H9 (cell line): ENCODE measurements around the gene REEP1. TPM values are rescaled to one million over a fixed set of nuclear protein-coding genes. Genes with fewer than 3 reads are reported as not detected.

ENCODE experiments used
- DNase-seq: peaks from one replicate; pipeline ENCODE4 v3.0.0-alpha.2; 2017
- H2AFZ ChIP-seq: one replicate; pipeline ENCODE4 v1.6.1; 2013; ENCODE audit warnings: mild to moderate bottlenecking, low read length, control low read depth, moderate library complexity
- H2AK5ac ChIP-seq: 2 replicates; pipeline ENCODE4 v1.6.1; 2013; ENCODE audit warnings: low read length, control low read depth, mixed read lengths; ENCODE audit not compliant: insufficient read length
- H2BK120ac ChIP-seq: one replicate; pipeline ENCODE4 v1.6.1; 2013; ENCODE audit warnings: low read depth, mild to moderate bottlenecking, low read length, control low read depth, inconsistent platforms; ENCODE audit not compliant: poor library complexity, severe bottlenecking
- H2BK12ac ChIP-seq: 2 replicates; pipeline ENCODE4 v1.6.1; 2013; ENCODE audit warnings: low read length, control low read depth, mixed read lengths, low read depth; ENCODE audit not compliant: insufficient read length
- H2BK15ac ChIP-seq: 2 replicates; pipeline ENCODE4 v1.6.1; 2013; ENCODE audit warnings: low read depth, low read length, control low read depth
- H2BK20ac ChIP-seq: one replicate; pipeline ENCODE4 v1.6.1; 2013; ENCODE audit warnings: low read depth, mild to moderate bottlenecking, low read length, control low read depth, inconsistent platforms; ENCODE audit not compliant: poor library complexity, severe bottlenecking
- H2BK5ac ChIP-seq: 2 replicates; pipeline ENCODE4 v1.6.1; 2013; ENCODE audit warnings: low read length, control low read depth, mixed read lengths; ENCODE audit not compliant: insufficient read length
- H3K14ac ChIP-seq: 2 replicates; pipeline ENCODE4 v1.6.1; 2013; ENCODE audit warnings: low read length, control low read depth; ENCODE audit not compliant: insufficient read depth
- H3K18ac ChIP-seq: 2 replicates; pipeline ENCODE4 v1.6.1; 2013; ENCODE audit warnings: low read depth, mild to moderate bottlenecking, mixed read lengths, low read length, control low read depth; ENCODE audit not compliant: insufficient read length
- H3K23ac ChIP-seq: 2 replicates; pipeline ENCODE4 v1.6.1; 2013; ENCODE audit warnings: low read length, control low read depth, mixed read lengths, low read depth; ENCODE audit not compliant: insufficient read length
- H3K23me2 ChIP-seq: 2 replicates; pipeline ENCODE4 v1.6.1; 2013; ENCODE audit warnings: low read depth, mild to moderate bottlenecking, mixed read lengths, low read length, control low read depth; ENCODE audit not compliant: insufficient read length, poor library complexity, severe bottlenecking
- H3K27ac ChIP-seq: 2 replicates; pipeline ENCODE4 v1.5.1; 2013; ENCODE audit warnings: low read length, control low read depth, mixed read lengths, low read depth; ENCODE audit not compliant: insufficient read length
- H3K27me3 ChIP-seq: 2 replicates; pipeline ENCODE4 v1.6.1; 2013; ENCODE audit warnings: low read length, control low read depth, inconsistent platforms; ENCODE audit not compliant: insufficient read depth
- H3K4ac ChIP-seq: 2 replicates; pipeline ENCODE4 v1.6.1; 2013; ENCODE audit warnings: low read depth, mild to moderate bottlenecking, control low read depth, inconsistent platforms, low read length, moderate library complexity
- H3K4me1 ChIP-seq: 2 replicates; pipeline ENCODE4 v1.6.1; 2013; ENCODE audit warnings: low read length, control low read depth, inconsistent platforms; ENCODE audit not compliant: insufficient read depth
- H3K4me2 ChIP-seq: 2 replicates; pipeline ENCODE4 v1.6.1; 2013; ENCODE audit warnings: low read length, control low read depth, mixed read lengths; ENCODE audit not compliant: insufficient read length, insufficient read depth
- H3K56ac ChIP-seq: 2 replicates; pipeline ENCODE4 v1.6.1; 2013; ENCODE audit warnings: low read depth, mild to moderate bottlenecking, mixed read lengths, low read length, control low read depth; ENCODE audit not compliant: insufficient read length
- H3K79me1 ChIP-seq: 2 replicates; pipeline ENCODE4 v1.6.1; 2013; ENCODE audit warnings: low read depth, mild to moderate bottlenecking, moderate library complexity, low read length, control low read depth, inconsistent platforms; ENCODE audit not compliant: insufficient read depth, poor library complexity, severe bottlenecking
- H3K79me2 ChIP-seq: 2 replicates; pipeline ENCODE4 v1.6.1; 2013; ENCODE audit warnings: low read length, control low read depth, inconsistent platforms; ENCODE audit not compliant: insufficient read depth
- H3K9ac ChIP-seq: 2 replicates; pipeline ENCODE4 v1.6.1; 2013; ENCODE audit warnings: low read length, control low read depth, mixed read lengths; ENCODE audit not compliant: insufficient read length; ENCODE audit errors: extremely low read depth
- H3K9me3 ChIP-seq: one replicate; pipeline ENCODE4 v1.6.1; 2013; ENCODE audit warnings: low read depth, low read length, inconsistent platforms; ENCODE audit not compliant: control insufficient read depth
- H3T11ph ChIP-seq: one replicate; pipeline ENCODE4 v1.6.1; 2013; ENCODE audit warnings: mild to moderate bottlenecking, low read length, control low read depth, inconsistent platforms
- H4K20me1 ChIP-seq: one replicate; pipeline ENCODE4 v1.6.1; 2013; ENCODE audit not compliant: control insufficient read depth, insufficient read length, insufficient read depth
- H4K5ac ChIP-seq: 2 replicates; pipeline ENCODE4 v1.6.1; 2013; ENCODE audit warnings: low read depth, mild to moderate bottlenecking, mixed read lengths, low read length, control low read depth; ENCODE audit not compliant: insufficient read length
- H4K8ac ChIP-seq: replicated peaks from 2 replicates; pipeline ENCODE4 v1.6.1; 2013; ENCODE audit warnings: low read length, control low read depth, mixed read lengths, low read depth; ENCODE audit not compliant: insufficient read length
- H4K91ac ChIP-seq: 2 replicates; pipeline ENCODE4 v1.6.1; 2013; ENCODE audit warnings: low read depth, mild to moderate bottlenecking, moderate library complexity, mixed read lengths, low read length, control low read depth; ENCODE audit not compliant: insufficient read length
- H3K27ac Mint-ChIP-seq, 3 experiments: 2 replicates in 2 of 3; 3 replicates in 1 of 3; pipeline ENCODE4 v1.8.0; 2020 to 2021; ENCODE audit warnings: mixed read lengths in 3 of 3, mild to moderate bottlenecking in 1 of 3, moderate library complexity in 1 of 3
- H3K27me3 Mint-ChIP-seq: 2 replicates; pipeline ENCODE4 v1.8.0; 2021; ENCODE audit warnings: low read depth, mild to moderate bottlenecking, moderate library complexity, mixed read lengths
- H3K36me3 Mint-ChIP-seq, 3 experiments: 2 replicates in 2 of 3; 3 replicates in 1 of 3; pipeline ENCODE4 v1.8.0; 2020 to 2021; ENCODE audit warnings: low read depth in 3 of 3, mixed read lengths in 3 of 3; ENCODE audit not compliant: insufficient read depth in 1 of 3
- H3K4me1 Mint-ChIP-seq, 2 experiments: 2 replicates each; pipeline ENCODE4 v1.8.0; 2020; ENCODE audit warnings: mixed read lengths in 2 of 2
- H3K4me3 Mint-ChIP-seq, 2 experiments: 2 replicates in 1 of 2; 3 replicates in 1 of 2; pipeline ENCODE4 v1.8.0; 2020 to 2021; ENCODE audit warnings: mild to moderate bottlenecking in 2 of 2, mixed read lengths in 2 of 2, moderate library complexity in 1 of 2
- H3K9me3 Mint-ChIP-seq, 2 experiments: 2 replicates in 1 of 2; 3 replicates in 1 of 2; pipeline ENCODE4 v1.8.0; 2020; ENCODE audit warnings: mild to moderate bottlenecking in 2 of 2, mixed read lengths in 2 of 2, moderate library complexity in 1 of 2
- WGBS: extraction: QIAGEN DNeasy Blood & Tissue Kit; methylation state at CpG from one replicate; pipeline ENCODE4 v1.1.7; 2013; ENCODE audit warnings: missing lambda C conversion rate, low lambda C conversion rate, mixed read lengths; ENCODE audit not compliant: insufficient read length; ENCODE audit errors: extremely low coverage; 5-methylcytosine and 5-hydroxymethylcytosine counted together
- total RNA-seq: library from RNA; stranded (reverse); gene quantifications from 2 replicates; pipeline ENCODE4 v1.2.1, GENCODE V29; 2021
- TF ChIP-seq, protein P1 (sequence below): fragments of 200-600 bp; sonication (generic); conservative IDR thresholded peaks from 3 replicates; pipeline ENCODE4 v1.8.0; 2021; ENCODE audit warnings: antibody characterized with exemption, mild to moderate bottlenecking

REEP1 gene
- total RNA-seq, 1 experiment from 2014 or later = 1.3 TPM

DNA sequence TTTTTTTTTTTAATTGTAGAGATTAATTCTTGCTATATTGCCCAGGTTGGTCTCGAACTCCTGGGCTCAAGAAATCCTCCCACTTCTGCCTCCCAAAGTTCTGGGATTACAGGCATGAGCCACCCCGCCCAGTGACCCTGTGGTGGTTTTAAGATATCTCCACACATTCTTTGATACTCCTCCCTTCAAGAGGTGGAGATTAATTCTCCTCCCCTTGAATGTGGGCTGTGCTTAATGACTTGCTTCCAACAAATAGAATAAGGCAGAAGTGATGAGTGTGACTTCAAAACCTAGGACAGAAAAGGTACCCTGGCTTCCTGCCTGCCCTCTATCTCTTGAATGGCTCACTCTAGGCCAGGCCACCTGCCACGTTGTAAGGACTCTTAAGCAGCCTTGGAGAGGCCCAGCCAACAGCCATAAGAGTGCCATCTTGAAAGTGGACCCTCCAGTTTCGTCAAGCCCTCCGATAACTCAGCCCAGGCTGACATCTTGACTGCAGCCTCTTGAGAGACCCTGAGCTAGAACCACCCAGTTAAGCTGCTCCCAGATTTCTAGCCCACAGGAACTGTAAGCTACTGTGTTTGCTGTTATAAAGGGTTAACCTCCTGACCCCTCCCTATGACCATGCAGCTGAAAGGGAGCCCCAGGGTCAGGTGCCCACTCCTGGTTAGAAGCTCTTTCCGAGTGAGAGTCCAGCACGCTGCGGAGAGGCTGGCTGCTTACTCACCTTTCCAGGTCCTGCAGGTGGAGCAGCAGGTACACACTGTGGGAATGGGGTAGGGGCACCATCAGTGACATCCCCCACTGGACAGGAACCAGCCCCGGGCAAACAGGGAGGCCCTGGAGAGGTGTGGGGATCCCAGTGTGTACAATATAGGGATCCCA lies 110.5 kb downstream of the REEP1 start:
- Histone ChIP-seq H3K4me1 (no peaks in the 10 kb centered on the region), H4K8ac (no peak overlapping the region), H3K9ac (no peak overlapping the region), H3K79me2 (no peaks in the 10 kb centered on the region), H3K4me2 (no peak overlapping the region), H4K5ac (no peak overlapping the region), H4K20me1 (peaks cover 2% of the 10 kb centered on the region), H3K18ac (no peak overlapping the region), H2BK120ac (no peak overlapping the region), H3K14ac (no peak overlapping the region; the same call in 1 of the 2 replicates), H2BK15ac (no peak overlapping the region), H3K27ac (no peak overlapping the region), H2BK12ac (no peak overlapping the region), H4K91ac (no peak overlapping the region), H3K23ac (no peak overlapping the region), H3K23me2 (no peaks in the 10 kb centered on the region), H3K4ac (no peak overlapping the region), H2AK5ac (no peak overlapping the region), H2BK5ac (no peak overlapping the region), H3K56ac (no peak overlapping the region), H3K9me3 (no peaks in the 10 kb centered on the region), H3K27me3 (no peaks in the 10 kb centered on the region), H2AFZ (no peak overlapping the region), H2BK20ac (no peak overlapping the region), H3K79me1 (no peaks in the 10 kb centered on the region), H3T11ph (no peak overlapping the region)
- no peak for DNase-seq
- no peaks in the 10 kb centered on the region; the same call in 1 of the 2 replicates for H3K27me3 Mint-ChIP-seq
- H3K27ac Mint-ChIP-seq = no peak overlapping the region; a peak in 1 of 7 replicates
- H3K36me3 Mint-ChIP-seq = no peaks in the 10 kb centered on the region
- H3K4me3 Mint-ChIP-seq = no peak overlapping the region
- peaks cover 5 to 16% of the 10 kb centered on the region in 2 experiments for H3K4me1 Mint-ChIP-seq
- H3K9me3 Mint-ChIP-seq = no peaks in the 10 kb centered on the region
- WGBS = no CpG with 5 or more reads among the region's 9 CpGs
- TF ChIP-seq, protein P1, sequence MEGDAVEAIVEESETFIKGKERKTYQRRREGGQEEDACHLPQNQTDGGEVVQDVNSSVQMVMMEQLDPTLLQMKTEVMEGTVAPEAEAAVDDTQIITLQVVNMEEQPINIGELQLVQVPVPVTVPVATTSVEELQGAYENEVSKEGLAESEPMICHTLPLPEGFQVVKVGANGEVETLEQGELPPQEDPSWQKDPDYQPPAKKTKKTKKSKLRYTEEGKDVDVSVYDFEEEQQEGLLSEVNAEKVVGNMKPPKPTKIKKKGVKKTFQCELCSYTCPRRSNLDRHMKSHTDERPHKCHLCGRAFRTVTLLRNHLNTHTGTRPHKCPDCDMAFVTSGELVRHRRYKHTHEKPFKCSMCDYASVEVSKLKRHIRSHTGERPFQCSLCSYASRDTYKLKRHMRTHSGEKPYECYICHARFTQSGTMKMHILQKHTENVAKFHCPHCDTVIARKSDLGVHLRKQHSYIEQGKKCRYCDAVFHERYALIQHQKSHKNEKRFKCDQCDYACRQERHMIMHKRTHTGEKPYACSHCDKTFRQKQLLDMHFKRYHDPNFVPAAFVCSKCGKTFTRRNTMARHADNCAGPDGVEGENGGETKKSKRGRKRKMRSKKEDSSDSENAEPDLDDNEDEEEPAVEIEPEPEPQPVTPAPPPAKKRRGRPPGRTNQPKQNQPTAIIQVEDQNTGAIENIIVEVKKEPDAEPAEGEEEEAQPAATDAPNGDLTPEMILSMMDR = no peak
